ENCODE results near the gene SLC32A1.
A peak's percentile ranks its signal among the peaks of the same experiment; 100 is the strongest.

DNA sequence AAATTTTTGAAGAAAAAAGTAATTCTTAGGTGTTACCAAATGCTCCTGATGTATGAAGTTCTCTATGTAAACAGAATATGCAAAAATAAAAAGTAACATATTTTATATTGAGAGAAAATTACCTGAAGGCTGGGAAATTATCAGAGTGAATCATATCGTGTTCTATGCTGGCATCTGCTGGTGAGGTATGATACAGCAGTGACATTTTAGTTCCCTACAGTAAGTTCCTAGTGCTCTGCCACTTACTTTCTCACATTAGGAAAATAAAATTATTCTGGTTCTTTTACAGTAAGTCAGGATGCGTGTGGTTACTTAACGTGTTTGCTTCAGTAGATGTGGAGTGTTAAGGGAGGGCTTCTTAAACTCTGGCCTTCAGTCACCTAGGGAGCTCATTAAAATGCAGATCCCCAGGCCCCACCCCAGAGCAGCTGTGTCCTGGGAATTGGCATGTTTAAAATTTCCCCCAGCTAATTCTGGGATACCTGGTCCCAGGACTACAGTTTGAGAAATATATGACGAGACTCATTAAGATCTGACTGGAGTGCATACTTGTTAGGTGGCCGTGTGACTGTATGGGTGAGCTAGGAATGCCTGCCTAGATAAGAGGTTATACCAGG is 27.2 kb downstream of the SLC32A1 start:
- TF ChIP-seq, protein P1, sequence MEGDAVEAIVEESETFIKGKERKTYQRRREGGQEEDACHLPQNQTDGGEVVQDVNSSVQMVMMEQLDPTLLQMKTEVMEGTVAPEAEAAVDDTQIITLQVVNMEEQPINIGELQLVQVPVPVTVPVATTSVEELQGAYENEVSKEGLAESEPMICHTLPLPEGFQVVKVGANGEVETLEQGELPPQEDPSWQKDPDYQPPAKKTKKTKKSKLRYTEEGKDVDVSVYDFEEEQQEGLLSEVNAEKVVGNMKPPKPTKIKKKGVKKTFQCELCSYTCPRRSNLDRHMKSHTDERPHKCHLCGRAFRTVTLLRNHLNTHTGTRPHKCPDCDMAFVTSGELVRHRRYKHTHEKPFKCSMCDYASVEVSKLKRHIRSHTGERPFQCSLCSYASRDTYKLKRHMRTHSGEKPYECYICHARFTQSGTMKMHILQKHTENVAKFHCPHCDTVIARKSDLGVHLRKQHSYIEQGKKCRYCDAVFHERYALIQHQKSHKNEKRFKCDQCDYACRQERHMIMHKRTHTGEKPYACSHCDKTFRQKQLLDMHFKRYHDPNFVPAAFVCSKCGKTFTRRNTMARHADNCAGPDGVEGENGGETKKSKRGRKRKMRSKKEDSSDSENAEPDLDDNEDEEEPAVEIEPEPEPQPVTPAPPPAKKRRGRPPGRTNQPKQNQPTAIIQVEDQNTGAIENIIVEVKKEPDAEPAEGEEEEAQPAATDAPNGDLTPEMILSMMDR (IDR thresholded peaks at IDR 0.05; ENCODE audit: extremely low read depth in 1 of 2, insufficient read depth in 1 of 2, low read depth in 1 of 2, low read length in 2 of 2), result peak; percentile 47 to 48
- no peak for TF ChIP-seq POLR2A (IDR thresholded peaks at IDR 0.05; ENCODE audit: low read depth, low read length)
- TF ChIP-seq, protein P2, sequence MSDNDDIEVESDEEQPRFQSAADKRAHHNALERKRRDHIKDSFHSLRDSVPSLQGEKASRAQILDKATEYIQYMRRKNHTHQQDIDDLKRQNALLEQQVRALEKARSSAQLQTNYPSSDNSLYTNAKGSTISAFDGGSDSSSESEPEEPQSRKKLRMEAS (IDR thresholded peaks at IDR 0.05; ENCODE audit: insufficient read depth, insufficient read length), result no peak
- no peak for TF ChIP-seq POLR2AphosphoS5 (IDR thresholded peaks at IDR 0.05; ENCODE audit: insufficient read depth, low read depth, low read length)
- TF ChIP-seq EZH2 (IDR thresholded peaks at IDR 0.05; ENCODE audit: borderline replicate concordance, low read depth, low read length, severe bottlenecking), result no peak
- no peak for TF ChIP-seq MYC (IDR thresholded peaks at IDR 0.05; ENCODE audit: low read depth, low read length)
- TF ChIP-seq FOS (IDR thresholded peaks at IDR 0.05; ENCODE audit: borderline replicate concordance, insufficient read depth, low read length), result no peak

Measured in endothelial cell of umbilical vein (primary cell).